Midbrain (tissue), 1 donor: ENCODE measurements around the gene PTER.

Source experiments
- DNase-seq: peaks from one replicate; lab custom pipeline; 2025; lab: John Stamatoyannopoulos, UW

Gene PTER

DNA sequence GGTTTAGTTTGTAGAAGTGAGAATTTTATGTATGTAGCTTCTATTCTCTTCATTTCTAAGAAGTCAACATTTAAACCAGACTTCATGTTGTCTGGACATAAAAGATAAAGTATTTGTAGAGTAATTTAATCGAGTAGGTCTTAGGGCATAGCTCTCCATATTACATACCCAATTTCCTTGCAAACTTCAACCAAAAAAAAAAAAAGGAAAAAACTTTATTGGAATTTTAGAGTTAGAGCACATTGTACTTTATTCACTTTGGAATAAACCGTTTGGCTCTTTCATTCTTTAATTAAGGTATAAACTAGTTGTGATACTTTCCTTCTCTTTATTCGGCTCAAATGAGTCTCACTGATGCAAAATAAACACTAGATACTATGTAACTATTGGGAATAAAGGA lies 36.0 kb downstream of the PTER start:
- no peak for DNase-seq

DNA sequence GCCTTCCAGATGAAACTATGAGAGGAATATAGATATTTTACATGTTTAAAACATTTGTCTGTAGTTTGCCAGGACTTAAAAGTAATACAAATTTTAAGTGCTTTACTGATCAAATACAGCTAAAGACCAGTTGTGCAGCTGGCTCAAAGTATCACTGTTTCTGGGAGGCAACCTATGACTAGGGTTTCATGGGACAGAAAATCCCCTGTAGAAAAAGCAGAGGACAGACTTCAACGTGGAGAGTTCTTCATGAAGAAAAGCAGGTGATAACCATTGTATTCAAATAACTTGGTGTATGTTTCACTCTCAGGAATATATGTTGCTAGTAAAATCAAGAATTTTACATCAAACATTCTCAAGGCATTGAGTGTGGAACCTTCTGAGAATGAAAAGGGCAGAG lies 40.9 kb downstream of the PTER start:
- DNase-seq = no peak

DNA sequence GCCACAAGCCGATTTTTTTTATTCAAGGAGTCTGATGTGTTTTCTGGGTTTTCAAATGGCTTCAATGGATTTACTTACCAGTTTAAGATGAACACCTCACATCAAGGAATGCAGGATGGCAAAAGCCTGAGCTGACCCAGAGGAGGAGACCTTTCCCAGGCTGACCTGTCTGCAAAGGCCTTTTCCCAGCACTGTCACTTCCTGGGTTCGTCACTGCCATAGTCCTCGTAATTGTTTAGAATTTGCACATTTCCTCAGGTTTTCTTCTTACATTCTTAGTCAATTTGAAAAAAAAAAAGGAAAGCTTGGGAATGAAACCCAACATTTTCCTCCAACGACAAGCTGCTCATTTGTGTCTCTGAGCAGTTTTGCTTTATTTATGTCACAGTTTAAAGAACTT lies 42.0 kb downstream of the PTER start:
- DNase-seq = no peak

- DNase-seq = no peak
Measured at GRCh38 chr10:16481052-16481728, 44.4 kb downstream of the PTER start.

- DNase-seq = no peak
Measured at GRCh38 chr10:16483241-16483917, 46.6 kb downstream of the PTER start.

- no peak for DNase-seq
Measured at GRCh38 chr10:16490511-16490910, 53.7 kb downstream of the PTER start.

DNA sequence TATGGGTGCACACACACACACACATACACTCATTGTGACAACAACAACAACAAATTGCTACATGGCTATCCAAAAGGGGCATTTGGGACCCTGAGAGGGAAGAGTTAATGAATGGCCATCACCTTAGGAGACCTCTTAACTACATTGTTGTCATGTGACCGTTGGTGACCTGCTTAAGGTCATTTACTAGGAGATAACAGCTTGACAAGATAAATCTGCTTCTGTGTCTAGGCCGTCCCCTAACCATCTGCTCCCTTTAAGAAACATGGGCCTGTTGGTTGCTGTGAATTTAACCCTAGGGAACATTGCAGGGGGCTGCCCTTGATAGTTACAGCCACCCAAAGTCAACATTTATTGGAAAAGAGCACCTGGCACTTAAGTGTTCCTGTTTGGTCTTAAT lies 55.1 kb downstream of the PTER start:
- no peak for DNase-seq

DNA sequence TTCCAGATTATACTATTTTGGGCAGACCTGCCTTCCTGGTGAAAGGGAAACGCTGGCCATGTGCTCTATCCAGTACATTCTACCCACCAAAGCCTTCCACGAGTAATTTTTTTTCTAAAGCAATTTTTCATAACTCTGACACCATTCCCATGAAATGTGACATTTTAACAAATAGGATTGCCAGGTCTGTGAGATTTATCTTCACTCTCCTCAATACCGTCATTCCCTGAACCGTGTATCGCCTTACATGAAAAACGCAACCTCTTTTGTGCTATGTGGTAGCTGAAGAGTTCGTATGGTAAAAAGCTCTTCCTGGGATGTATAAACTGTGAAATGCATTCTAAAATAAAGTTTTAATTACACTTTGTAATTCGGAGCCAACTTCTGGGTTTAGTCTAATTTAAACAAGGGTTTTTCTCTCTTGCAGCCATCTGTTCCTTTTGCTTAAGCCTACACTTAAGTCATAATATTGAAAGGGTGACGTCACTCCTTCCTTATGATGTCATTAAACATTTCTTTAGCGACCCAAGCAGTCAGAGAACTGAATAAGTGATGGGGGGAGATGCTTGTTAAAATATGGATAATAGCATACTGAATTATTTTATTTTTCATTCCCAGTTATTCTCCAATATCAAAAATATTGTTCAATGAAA lies 57.2 kb downstream of the PTER start:
- no peak for DNase-seq

DNA sequence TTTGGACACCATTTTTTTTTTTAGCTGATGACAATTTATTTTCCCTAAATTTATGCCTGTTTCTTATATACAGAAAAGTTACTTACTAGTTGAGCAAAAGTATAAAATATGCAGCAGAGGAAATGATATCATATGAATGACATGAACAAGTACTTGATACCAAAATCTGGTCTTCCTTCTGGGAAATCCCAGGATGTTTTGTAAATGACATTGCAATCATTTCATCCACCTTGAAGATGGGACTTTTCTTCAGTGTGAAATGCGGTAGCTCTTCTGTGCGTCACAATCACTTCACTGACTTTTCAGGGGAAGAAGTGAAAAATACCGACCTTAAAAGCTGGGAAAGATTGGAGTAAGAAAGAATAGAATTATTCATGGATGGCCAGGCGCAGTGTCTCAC lies 61.1 kb downstream of the PTER start:
- DNase-seq = no peak

GRCh38 chr10:16505161-16505560 lies 68.4 kb downstream of the PTER start:
- no peak for DNase-seq

DNA sequence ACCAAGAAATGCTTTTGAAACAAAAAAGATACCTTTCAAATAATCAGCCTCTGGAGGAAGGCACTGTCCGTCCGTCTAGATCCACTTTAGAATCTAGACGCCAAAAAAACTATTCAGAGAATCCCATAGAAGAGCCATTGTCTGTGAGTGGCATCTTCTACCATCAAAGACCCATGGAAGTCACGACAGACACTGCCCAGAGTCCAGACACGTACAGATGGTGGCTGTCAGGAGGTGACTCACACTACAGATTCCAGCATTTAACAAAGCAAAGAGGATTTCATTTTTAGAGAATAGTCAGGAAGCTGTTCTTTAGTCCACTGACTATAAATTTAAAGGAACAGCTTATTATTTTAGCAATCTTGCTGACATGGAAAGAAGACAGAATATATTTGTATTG lies 73.2 kb downstream of the PTER start:
- DNase-seq = no peak

DNA sequence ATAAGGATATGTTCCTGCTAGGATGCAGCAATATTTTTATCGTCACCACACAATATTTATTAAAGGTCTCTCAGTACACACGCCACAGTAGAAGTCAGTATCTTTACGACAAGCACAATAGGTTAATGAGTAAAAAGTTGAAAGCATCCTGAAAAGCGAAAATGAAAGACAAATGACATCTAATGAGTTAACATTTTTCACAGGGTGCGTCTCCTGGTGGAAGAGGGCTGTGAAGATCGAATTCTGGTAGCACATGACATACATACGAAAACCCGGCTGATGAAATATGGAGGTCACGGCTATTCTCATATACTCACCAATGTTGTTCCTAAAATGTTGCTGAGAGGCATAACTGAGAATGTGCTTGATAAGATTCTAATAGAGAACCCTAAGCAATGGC lies 74.0 kb downstream of the PTER start:
- no peak for DNase-seq

DNA sequence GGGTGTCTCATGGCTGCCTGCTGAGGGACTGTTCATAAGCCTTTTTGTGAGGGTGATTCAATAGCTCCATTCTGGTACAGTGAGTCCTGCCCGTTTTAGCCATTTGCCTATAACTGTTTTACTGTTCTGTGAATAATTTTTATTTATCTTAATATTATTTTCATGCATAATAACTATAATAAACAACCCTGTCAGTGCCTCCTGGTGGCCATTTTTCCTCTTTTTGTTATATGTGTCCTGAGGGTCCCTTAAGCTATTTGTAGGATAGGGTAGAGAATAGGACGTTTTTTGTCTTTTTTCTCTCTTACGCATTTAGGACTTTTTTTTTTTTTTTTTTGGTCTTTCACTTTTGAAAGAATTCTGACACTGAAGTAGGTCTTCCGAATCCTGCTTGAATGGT lies 82.0 kb downstream of the PTER start:
- DNase-seq = no peak

GRCh38 chr10:16519250-16519907 lies 82.6 kb downstream of the PTER start:
- no peak for DNase-seq

DNA sequence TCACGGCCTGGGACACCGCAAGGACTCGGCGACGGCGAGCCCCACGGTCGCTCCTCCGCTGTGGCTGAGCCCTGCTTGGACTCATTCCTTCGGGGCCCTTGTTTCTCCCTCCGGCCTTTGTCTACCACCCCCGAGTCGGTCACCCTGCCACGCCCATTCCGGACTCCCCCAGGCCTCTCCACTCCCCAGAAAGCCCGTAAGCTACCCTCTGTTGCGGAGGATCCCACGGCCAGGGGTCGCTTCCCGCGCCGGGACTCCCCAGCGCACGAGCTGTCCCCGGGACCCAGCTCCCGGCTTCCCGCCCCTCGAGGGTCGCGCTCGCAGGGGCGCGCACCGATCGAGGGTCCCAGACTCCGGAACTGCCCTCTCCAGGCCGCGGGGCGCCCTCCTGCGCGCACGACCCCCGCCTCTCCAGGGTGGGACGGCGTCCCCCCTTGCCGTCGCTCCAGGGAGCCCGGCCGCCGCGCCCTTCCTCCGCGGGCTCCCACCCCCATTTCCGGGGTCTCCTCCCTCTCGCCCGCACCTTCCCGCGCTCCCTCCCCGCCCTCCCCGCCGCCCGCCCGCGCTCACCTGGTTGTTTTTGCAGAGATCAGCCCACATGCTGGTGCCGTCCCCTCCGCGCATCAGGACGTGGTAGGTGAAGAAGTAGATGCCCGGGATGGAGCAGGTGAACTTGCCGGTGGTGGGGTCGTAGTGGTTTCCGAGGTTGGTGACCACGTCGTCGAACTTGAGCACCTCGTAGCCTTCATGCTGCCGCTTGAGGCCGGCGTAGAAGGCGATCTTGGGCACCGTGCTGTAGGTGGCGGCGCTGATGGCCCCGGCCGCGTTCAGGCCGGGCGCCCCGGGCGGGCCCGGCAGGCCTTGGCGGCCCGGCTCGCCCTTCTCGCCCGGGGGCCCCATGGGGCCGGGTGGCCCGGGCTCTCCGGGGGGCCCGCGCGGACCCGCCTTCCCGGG lies 83.4 kb downstream of the PTER start:
- DNase-seq = no peak

DNA sequence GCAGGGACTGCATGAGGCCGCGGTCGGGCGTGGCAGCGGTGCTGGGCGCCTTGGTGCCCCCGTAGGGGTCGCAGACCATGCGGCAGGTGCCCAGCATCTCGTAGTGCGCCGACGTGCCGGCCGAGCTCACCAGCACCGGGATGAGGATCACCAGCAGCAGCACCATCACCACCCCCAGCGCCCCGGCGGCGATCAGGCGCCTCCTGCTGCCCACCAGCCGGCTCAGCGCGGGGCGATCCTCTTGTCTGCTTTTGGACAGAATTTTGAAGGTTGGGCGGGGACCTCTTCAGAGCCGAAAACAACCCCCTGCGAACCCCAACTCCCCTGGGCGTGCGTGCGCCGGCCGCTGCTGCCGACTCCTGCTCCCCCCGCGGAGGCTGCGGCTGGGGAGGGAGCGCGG lies 84.1 kb downstream of the PTER start:
- DNase-seq = no peak

DNA sequence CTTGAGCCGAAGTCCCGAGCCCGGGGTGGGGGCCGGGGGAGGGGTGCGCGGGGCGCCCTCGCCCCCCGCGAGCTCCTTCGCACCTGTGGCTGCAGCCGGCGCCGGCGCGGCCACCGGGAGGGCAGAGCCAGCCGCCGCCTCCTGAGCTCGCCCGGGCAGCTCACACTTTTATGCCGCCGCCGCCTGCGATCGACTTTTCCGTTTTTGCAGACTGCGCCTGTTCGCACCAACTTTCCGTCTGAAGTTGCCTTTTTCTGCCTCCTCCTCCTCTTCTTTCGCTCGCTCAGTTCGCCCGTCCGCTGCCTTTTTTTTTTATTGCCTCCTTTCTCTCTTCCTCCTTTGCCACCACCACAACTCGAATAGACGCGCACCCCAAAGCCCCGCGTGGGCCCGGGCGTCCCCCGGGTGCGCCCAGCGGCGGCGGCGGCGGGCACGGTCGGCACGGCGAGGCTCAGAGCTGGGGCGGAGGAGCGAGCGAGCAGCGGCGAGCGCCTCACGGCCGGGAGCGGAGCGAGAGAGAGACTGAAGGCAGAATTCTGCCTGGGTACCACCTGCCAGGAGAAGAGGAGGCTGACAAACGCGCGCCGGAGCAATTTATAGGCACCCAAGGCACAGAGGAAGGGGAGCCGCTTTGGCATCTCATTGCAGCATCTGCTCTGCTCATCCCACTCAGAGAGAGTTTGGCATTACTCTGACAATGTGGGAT lies 84.7 kb downstream of the PTER start, which contains the start of gene C1QL3:
Gene C1QL3, minus strand, starts transcription at position 569 of the 706 bp plus-strand sequence. CDS start 814 bp downstream, outside the sequence.
- DNase-seq = no peak

DNA sequence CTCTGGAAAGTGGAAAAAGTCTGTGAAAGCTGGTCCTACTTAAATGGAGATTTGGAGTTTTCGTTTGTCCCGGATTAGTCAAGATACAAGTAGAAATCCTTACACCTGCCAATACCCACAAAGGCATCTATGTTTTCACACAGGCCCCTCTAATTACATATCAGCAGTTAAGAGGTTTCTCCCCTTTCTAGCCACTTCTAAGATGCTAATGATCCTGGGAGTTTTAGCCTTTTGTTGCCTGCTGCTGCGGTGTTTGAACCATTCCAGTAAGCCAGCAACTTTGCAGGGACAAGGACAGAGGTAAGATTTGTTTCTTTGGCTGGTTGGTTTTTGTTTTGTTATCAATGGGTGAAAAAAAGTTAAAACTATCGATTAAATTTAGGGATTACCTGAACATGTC lies 90.6 kb downstream of the PTER start:
- DNase-seq = no peak

- DNase-seq = no peak
Measured at GRCh38 chr10:16529853-16530252, 93.0 kb downstream of the PTER start.

DNA sequence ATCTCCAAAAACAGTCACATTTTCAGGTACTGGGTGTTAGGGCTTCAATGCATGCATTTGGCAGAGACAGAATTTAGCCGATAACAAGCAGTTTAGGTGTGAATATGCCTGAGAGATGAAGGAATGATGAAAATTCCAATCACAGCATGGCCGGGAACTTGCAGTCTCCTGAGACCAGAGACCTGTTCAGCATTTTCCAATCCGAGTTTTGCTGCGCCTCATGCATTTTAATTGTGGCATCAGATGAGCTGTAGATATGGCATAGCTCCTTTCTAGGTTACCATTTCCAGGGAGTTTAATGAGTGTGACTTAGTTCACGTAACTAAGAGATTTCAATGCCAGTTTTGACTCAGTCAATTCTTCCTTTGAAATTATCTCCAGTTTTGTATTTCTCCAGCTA lies 99.3 kb downstream of the PTER start:
- no peak for DNase-seq

DNA sequence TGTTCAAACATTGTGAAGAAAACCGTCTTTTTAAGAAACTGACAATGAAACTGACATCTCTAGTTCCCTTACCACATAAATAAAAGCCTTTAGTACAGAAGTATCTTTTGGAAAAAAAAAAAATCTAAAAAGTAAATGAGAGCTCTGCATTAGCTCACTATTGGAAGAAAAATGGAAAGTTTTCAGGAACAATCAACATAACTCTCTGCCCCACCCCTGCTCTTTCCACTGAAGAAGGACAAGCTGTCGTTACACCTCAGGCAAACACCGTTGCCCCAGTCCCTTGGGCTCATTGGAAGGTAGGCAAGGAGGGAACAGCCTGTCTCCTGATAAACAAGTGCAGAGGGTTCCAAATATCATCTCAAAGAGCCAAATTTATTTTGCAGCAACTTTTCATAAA lies 107.3 kb downstream of the PTER start:
- no peak for DNase-seq
